Measurements from ENCODE around the gene CREBRF.

- no peak for TF ChIP-seq CTCF (IDR thresholded peaks at IDR 0.05)
- TF ChIP-seq POLR2A (IDR thresholded peaks at IDR 0.05), result no peak
- TF ChIP-seq POLR2AphosphoS5 (IDR thresholded peaks at IDR 0.05), result no peak
- TF ChIP-seq EP300 (IDR thresholded peaks at IDR 0.05), result no peak
Observed at GRCh38 chr5:173041881-173042762, 14.0 kb upstream of the CREBRF start.

Measured in sigmoid colon (tissue), 4 donors.